ENCODE data around the gene TMEM184A. TPM values are rescaled to one million over a fixed set of nuclear protein-coding genes. Genes with fewer than 3 reads are reported as not detected.
"Not testable (repeated sequence)": the region's sequence is repeated elsewhere in the genome, so short reads cannot be mapped to it uniquely, and the experiment has no call there.

The TMEM184A gene
- total and polyA plus RNA-seq, 2 experiments from 2014 or later = 0.18 to 0.66 TPM

DNA sequence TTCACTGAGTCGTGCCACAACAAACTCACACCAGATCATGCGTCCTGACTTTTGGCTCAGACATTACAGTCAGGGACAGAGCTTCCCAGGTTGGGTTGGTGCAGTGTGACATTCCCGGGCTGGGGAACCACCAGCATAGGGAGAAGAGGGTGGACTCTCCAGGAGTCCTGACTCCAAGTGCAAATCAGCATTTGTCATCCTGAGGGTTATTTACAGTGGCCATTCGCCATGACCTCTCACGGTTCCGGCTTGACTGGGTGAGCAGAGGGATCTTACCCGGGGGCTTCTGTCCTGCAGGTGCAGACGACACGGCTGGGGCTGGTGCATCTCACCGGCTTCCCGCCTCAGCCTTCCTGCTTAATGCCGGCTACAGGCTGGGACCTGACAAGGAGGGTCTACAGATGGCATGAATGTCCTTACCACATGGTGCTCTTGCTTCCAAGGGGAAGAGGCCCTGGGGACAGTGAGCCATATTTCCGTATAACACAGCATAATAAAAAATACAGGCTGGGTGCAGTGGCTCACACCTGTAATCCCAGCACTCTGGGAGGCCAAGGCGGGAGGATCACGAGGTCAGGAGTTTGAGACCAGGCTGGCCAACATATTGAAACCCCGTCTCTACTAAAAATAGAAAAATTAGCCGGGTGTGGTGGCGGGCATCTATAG is 39.3 kb downstream of the TMEM184A start:
- Mint-ChIP-seq H3K4me1 (no peaks in the 10 kb centered on the region; the same call in 2 of the 3 replicates), H3K27ac (no peak overlapping the region), H3K9me3 (peaks cover 11% of the 10 kb centered on the region; the same call in 2 of the 3 replicates), H3K27me3 (ENCODE audit: insufficient read depth, low read depth, poor library complexity) (peaks cover 7% of the 10 kb centered on the region), H3K36me3 (ENCODE audit: low read depth) (no peaks in the 10 kb centered on the region), H3K4me3 (no peak overlapping the region)
- H2AFZ ChIP-seq = no peak overlapping the region
- no peak overlapping the region for H3K4me2 ChIP-seq
- H3K4me1 ChIP-seq (ENCODE audit: insufficient read depth) = no peaks in the 10 kb centered on the region
- DNase-seq (ENCODE audit: low spot score) (no peak), ATAC-seq (no peak)
- no peaks in the 10 kb centered on the region for H3F3A ChIP-seq (replicated peaks; ENCODE audit: low read depth)
- no peaks in the 10 kb centered on the region for H3K9me2 ChIP-seq (ENCODE audit: insufficient read depth)
- H3K79me2 ChIP-seq (replicated peaks; ENCODE audit: insufficient read depth) = no peaks in the 10 kb centered on the region
- H3K4me3 ChIP-seq = no peak overlapping the region
- H3K36me3 ChIP-seq (ENCODE audit: insufficient read depth) = no peaks in the 10 kb centered on the region
- no peaks in the 10 kb centered on the region for H4K20me1 ChIP-seq (replicated peaks; ENCODE audit: insufficient read depth)
- TF ChIP-seq, protein P1, sequence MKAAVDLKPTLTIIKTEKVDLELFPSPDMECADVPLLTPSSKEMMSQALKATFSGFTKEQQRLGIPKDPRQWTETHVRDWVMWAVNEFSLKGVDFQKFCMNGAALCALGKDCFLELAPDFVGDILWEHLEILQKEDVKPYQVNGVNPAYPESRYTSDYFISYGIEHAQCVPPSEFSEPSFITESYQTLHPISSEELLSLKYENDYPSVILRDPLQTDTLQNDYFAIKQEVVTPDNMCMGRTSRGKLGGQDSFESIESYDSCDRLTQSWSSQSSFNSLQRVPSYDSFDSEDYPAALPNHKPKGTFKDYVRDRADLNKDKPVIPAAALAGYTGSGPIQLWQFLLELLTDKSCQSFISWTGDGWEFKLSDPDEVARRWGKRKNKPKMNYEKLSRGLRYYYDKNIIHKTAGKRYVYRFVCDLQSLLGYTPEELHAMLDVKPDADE (IDR thresholded peaks at IDR 0.05) = no peak
- TF ChIP-seq ZNF114 (CRISPR knock-in tag; IDR thresholded peaks at IDR 0.05) (no peak), EZH2phosphoT487 (IDR thresholded peaks at IDR 0.05; ENCODE audit: unreplicated experiment) (no peak), ZNF331 (CRISPR knock-in tag; IDR thresholded peaks at IDR 0.05; ENCODE audit: low read depth) (no peak), POLR2AphosphoS5 (IDR thresholded peaks at IDR 0.05; ENCODE audit: low read depth) (no peak), CREB1 (CRISPR knock-in tag; IDR thresholded peaks at IDR 0.05; ENCODE audit: low read depth) (no peak), JUNB (IDR thresholded peaks at IDR 0.05; ENCODE audit: unreplicated experiment) (no peak), EZH2 (IDR thresholded peaks at IDR 0.05; ENCODE audit: low read depth, unreplicated experiment) (no peak)
- no peaks in the 10 kb centered on the region for H3K27me3 ChIP-seq (ENCODE audit: insufficient read depth)
- no peak overlapping the region for H3K27ac ChIP-seq (ENCODE audit: low read depth)

DNA sequence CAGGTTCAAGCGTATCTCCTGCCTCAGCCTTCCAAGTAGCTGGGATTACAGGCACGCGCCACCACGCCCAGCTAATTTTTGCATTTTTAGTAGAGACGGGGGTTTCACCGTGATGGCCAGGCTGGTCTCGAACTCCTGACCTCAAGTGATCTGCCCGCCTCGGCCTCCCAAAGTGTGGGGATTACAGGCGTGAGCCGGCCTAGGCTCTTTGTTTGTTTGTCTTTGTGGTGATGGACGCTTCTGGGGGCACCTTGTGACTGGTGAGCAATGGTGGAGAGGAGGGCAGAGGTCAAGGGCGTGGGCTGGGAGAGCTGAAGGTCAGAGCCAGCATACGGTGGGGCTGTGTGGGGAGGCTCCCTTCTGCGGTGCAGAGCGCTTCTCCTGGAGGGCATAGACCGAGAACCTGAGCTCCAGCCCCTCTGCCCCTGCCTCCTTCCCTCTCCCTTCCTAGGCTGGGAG is 40.5 kb downstream of the TMEM184A start:
- not testable (repeated sequence) for H2AFZ ChIP-seq; H4K20me1 ChIP-seq (replicated peaks; ENCODE audit: insufficient read depth); H3K4me1 ChIP-seq (ENCODE audit: insufficient read depth); DNase-seq (ENCODE audit: low spot score); H3K27ac Mint-ChIP-seq; H3F3A ChIP-seq (replicated peaks; ENCODE audit: low read depth); ATAC-seq; H3K4me2 ChIP-seq; H3K27me3 ChIP-seq (ENCODE audit: insufficient read depth); H3K36me3 Mint-ChIP-seq (ENCODE audit: low read depth); H3K4me3 Mint-ChIP-seq; H3K4me3 ChIP-seq; H3K79me2 ChIP-seq (replicated peaks; ENCODE audit: insufficient read depth); H3K36me3 ChIP-seq (ENCODE audit: insufficient read depth); H3K4me1 Mint-ChIP-seq; H3K27ac ChIP-seq (ENCODE audit: low read depth); H3K27me3 Mint-ChIP-seq (ENCODE audit: insufficient read depth, low read depth, poor library complexity); H3K9me2 ChIP-seq (ENCODE audit: insufficient read depth)
- H3K9me3 Mint-ChIP-seq = peaks cover 11% of the 10 kb centered on the region; the same call in 2 of the 3 replicates

DNA sequence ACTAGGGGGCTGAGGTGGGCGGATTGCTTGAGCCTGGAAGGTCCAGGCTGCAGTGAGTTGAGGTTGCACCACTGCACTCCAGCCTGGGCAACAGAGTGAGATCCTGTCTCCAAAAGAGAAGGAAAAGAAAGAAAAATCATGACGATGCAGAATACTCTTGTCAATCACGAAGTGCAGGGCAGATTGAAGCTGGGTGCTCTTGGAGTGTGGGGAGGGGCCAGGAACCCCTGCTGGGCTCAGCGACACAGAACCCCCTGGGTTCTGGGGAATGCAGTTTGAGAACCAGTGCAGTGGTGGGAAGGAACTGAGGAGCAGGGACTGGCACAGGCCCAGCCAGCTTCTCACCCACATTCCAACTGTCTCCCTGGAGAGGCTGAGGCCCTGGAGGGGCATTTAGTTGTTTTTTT is 41.0 kb downstream of the TMEM184A start:
- Histone ChIP-seq H4K20me1 (replicated peaks; ENCODE audit: insufficient read depth) (no peaks in the 10 kb centered on the region), H3K4me1 (ENCODE audit: insufficient read depth) (no peaks in the 10 kb centered on the region), H3K36me3 (ENCODE audit: insufficient read depth) (no peaks in the 10 kb centered on the region), H3K27ac (ENCODE audit: low read depth) (no peak overlapping the region), H3K27me3 (ENCODE audit: insufficient read depth) (no peaks in the 10 kb centered on the region), H2AFZ (no peak overlapping the region), H3K9me2 (ENCODE audit: insufficient read depth) (no peaks in the 10 kb centered on the region), H3F3A (replicated peaks; ENCODE audit: low read depth) (no peaks in the 10 kb centered on the region), H3K4me2 (no peak overlapping the region), H3K79me2 (replicated peaks; ENCODE audit: insufficient read depth) (no peaks in the 10 kb centered on the region), H3K4me3 (no peak overlapping the region)
- H3K36me3 Mint-ChIP-seq (ENCODE audit: low read depth) = no peaks in the 10 kb centered on the region
- no peak overlapping the region for H3K27ac Mint-ChIP-seq
- ATAC-seq = no peak
- no peak overlapping the region for H3K4me3 Mint-ChIP-seq
- no peak for TF ChIP-seq EZH2 (IDR thresholded peaks at IDR 0.05; ENCODE audit: low read depth, unreplicated experiment)
- TF ChIP-seq, protein P2, sequence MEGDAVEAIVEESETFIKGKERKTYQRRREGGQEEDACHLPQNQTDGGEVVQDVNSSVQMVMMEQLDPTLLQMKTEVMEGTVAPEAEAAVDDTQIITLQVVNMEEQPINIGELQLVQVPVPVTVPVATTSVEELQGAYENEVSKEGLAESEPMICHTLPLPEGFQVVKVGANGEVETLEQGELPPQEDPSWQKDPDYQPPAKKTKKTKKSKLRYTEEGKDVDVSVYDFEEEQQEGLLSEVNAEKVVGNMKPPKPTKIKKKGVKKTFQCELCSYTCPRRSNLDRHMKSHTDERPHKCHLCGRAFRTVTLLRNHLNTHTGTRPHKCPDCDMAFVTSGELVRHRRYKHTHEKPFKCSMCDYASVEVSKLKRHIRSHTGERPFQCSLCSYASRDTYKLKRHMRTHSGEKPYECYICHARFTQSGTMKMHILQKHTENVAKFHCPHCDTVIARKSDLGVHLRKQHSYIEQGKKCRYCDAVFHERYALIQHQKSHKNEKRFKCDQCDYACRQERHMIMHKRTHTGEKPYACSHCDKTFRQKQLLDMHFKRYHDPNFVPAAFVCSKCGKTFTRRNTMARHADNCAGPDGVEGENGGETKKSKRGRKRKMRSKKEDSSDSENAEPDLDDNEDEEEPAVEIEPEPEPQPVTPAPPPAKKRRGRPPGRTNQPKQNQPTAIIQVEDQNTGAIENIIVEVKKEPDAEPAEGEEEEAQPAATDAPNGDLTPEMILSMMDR (conservative IDR thresholded peaks at IDR 0.05; ENCODE audit: low read depth in 2 of 2) = no peak
- TF ChIP-seq, protein P3, sequence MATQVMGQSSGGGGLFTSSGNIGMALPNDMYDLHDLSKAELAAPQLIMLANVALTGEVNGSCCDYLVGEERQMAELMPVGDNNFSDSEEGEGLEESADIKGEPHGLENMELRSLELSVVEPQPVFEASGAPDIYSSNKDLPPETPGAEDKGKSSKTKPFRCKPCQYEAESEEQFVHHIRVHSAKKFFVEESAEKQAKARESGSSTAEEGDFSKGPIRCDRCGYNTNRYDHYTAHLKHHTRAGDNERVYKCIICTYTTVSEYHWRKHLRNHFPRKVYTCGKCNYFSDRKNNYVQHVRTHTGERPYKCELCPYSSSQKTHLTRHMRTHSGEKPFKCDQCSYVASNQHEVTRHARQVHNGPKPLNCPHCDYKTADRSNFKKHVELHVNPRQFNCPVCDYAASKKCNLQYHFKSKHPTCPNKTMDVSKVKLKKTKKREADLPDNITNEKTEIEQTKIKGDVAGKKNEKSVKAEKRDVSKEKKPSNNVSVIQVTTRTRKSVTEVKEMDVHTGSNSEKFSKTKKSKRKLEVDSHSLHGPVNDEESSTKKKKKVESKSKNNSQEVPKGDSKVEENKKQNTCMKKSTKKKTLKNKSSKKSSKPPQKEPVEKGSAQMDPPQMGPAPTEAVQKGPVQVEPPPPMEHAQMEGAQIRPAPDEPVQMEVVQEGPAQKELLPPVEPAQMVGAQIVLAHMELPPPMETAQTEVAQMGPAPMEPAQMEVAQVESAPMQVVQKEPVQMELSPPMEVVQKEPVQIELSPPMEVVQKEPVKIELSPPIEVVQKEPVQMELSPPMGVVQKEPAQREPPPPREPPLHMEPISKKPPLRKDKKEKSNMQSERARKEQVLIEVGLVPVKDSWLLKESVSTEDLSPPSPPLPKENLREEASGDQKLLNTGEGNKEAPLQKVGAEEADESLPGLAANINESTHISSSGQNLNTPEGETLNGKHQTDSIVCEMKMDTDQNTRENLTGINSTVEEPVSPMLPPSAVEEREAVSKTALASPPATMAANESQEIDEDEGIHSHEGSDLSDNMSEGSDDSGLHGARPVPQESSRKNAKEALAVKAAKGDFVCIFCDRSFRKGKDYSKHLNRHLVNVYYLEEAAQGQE (IDR thresholded peaks at IDR 0.05; ENCODE audit: unreplicated experiment) = no peak
- TF ChIP-seq EZH2phosphoT487 (IDR thresholded peaks at IDR 0.05; ENCODE audit: unreplicated experiment) = no peak
- TF ChIP-seq CREB1 (CRISPR knock-in tag; IDR thresholded peaks at IDR 0.05; ENCODE audit: low read depth) = no peak
- TF ChIP-seq, protein P1 (IDR thresholded peaks at IDR 0.05) = no peak
- no peak for DNase-seq (ENCODE audit: low spot score)
- H3K9me3 Mint-ChIP-seq = peaks cover 9% of the 10 kb centered on the region; the same call in 2 of the 3 replicates
- no peaks in the 10 kb centered on the region for H3K4me1 Mint-ChIP-seq
- peaks cover 7% of the 10 kb centered on the region for H3K27me3 Mint-ChIP-seq (ENCODE audit: insufficient read depth, low read depth, poor library complexity)
